Fibroblast of lung (primary cell): Measurements from ENCODE around the gene BCAN.

Source experiments
- EZH2 ChIP-seq: IDR thresholded peaks from 2 replicates; pipeline ENCODE4 v1.5.1; 2012; ENCODE audit warnings: low read length, control low read depth, mild to moderate bottlenecking; ENCODE audit errors: missing control alignments
- TF ChIP-seq, protein P1 (sequence below), 2 donors: IDR thresholded peaks in 1 of 2; conservative IDR thresholded peaks in 1 of 2; 1 replicate in 1 of 2; 2 replicates in 1 of 2; pipeline ENCODE4 v1.5.1; 2011 to 2012; ENCODE audit warnings: low read length in 2 of 2, control low read depth in 1 of 2, inconsistent platforms in 1 of 2, low read depth in 1 of 2, mild to moderate bottlenecking in 1 of 2

DNA sequence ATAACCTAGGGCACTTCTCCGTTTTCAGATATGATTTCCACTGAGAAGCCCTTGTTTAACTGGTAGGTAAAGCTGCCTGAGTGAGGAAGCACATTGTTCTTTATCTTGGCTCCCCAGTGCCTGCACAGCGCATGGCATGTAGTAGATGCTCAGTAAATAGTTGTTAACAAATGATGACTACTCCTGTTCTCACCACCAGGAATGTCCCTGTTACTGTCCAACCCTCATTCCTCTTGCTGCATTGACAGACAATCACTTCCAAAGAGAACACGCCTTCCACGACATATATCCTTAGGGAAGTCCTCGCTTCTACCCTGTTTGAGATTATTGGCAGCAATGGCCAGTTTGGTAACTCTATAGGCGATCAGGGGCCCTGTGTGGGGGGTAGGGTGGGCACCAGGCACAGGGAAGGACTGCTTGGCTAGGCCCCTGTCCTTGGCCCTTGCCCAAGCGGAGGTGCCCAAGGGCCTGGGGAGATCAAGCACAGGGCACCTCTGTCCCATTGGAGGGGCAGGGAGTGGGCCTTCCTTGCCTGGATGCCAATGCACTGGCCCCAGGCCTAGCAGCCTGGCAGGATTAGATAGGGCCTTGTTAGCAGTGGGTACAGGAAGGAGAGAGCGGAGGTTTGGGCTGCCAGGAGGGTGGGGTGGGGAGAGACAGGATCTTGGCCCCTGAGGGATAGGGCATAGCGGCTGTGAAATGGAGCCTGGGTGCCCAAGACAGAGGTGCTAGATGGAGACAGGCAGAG, 25.1 kb downstream of the BCAN start:
- no peak for TF ChIP-seq EZH2
- TF ChIP-seq, protein P1, sequence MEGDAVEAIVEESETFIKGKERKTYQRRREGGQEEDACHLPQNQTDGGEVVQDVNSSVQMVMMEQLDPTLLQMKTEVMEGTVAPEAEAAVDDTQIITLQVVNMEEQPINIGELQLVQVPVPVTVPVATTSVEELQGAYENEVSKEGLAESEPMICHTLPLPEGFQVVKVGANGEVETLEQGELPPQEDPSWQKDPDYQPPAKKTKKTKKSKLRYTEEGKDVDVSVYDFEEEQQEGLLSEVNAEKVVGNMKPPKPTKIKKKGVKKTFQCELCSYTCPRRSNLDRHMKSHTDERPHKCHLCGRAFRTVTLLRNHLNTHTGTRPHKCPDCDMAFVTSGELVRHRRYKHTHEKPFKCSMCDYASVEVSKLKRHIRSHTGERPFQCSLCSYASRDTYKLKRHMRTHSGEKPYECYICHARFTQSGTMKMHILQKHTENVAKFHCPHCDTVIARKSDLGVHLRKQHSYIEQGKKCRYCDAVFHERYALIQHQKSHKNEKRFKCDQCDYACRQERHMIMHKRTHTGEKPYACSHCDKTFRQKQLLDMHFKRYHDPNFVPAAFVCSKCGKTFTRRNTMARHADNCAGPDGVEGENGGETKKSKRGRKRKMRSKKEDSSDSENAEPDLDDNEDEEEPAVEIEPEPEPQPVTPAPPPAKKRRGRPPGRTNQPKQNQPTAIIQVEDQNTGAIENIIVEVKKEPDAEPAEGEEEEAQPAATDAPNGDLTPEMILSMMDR (conservative IDR thresholded peaks at IDR 0.05 in 1 of 2, IDR thresholded peaks at IDR 0.05 in 1 of 2; ENCODE audit: low read depth in 1 of 2, low read length in 2 of 2) = no peak
